Thyroid gland (tissue), 4 donors: Measurements from ENCODE around the gene ANKS4B.

Source experiments
- POLR2A ChIP-seq, 2 donors: fragments of 450-650 bp; IDR thresholded peaks; one replicate each; pipeline ENCODE4 v1.6.1; 2017; ENCODE audit warnings: antibody characterized with exemption in 2 of 2, mild to moderate bottlenecking in 2 of 2, moderate library complexity in 1 of 2
- TF ChIP-seq, protein P1 (sequence below), 6 experiments: fragments of 200-600 bp in 3 of 6; fragments of 450-650 bp in 3 of 6; sonication (generic) in 3 of 6; IDR thresholded peaks; one replicate each; pipeline ENCODE4 v1.5.1; 2016 to 2019; ENCODE audit warnings: antibody characterized with exemption in 6 of 6, mild to moderate bottlenecking in 2 of 6, inconsistent platforms in 1 of 6, moderate library complexity in 1 of 6

DNA sequence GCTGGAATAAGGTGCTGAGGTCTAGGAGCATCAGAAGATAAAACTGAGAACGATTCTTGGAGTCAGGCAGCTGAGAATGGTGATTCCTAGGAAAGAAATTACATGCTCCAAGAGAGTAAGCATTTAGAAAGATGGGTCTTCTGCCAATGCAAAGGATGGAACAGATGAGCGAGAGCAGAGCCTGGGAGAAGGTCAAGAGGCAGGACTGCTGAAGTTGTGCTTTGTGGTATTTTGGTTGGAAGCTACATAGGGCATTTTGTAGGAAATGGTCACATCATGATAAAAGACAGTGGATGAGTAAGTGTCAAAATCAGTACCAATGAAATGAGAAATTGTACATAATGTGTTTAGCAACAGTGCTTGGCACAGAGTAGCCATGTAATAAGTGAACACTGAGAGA lies 46.0 kb downstream of the ANKS4B start:
- TF ChIP-seq, protein P1, sequence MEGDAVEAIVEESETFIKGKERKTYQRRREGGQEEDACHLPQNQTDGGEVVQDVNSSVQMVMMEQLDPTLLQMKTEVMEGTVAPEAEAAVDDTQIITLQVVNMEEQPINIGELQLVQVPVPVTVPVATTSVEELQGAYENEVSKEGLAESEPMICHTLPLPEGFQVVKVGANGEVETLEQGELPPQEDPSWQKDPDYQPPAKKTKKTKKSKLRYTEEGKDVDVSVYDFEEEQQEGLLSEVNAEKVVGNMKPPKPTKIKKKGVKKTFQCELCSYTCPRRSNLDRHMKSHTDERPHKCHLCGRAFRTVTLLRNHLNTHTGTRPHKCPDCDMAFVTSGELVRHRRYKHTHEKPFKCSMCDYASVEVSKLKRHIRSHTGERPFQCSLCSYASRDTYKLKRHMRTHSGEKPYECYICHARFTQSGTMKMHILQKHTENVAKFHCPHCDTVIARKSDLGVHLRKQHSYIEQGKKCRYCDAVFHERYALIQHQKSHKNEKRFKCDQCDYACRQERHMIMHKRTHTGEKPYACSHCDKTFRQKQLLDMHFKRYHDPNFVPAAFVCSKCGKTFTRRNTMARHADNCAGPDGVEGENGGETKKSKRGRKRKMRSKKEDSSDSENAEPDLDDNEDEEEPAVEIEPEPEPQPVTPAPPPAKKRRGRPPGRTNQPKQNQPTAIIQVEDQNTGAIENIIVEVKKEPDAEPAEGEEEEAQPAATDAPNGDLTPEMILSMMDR (IDR thresholded peaks at IDR 0.05): no peak
- no peak for TF ChIP-seq POLR2A (IDR thresholded peaks at IDR 0.05)
